ENCODE results near the gene EPN3.

Gene EPN3

GRCh38 chr17:50581316-50581715 is 48.8 kb downstream of the EPN3 start:
- H3K4me3 ChIP-seq (ENCODE audit: low read depth, low read length), result no peak overlapping the region
- DNase-seq (ENCODE audit: low read depth), result no peak

- no peak for DNase-seq (ENCODE audit: low read depth)
Measured at GRCh38 chr17:50582741-50583140, 50.2 kb downstream of the EPN3 start.

GRCh38 chr17:50583641-50584040 is 51.1 kb downstream of the EPN3 start:
- no peak for DNase-seq (ENCODE audit: low read depth)
- no peak overlapping the region for H3K4me3 ChIP-seq (ENCODE audit: low read depth, low read length)

More at GRCh38 chr17:50582741-50583140, 50.2 kb downstream of the EPN3 start:
- no peak overlapping the region for H3K4me3 ChIP-seq (ENCODE audit: low read depth, low read length)

GRCh38 chr17:50584116-50584515 is 51.6 kb downstream of the EPN3 start:
- DNase-seq (ENCODE audit: low read depth), result no peak
- H3K4me3 ChIP-seq (ENCODE audit: low read depth, low read length), result no peak overlapping the region

- DNase-seq (ENCODE audit: low read depth), result no peak
- H3K4me3 ChIP-seq (ENCODE audit: low read depth, low read length), result no peak overlapping the region
Measured at GRCh38 chr17:50584749-50585148, 52.2 kb downstream of the EPN3 start.

- H3K4me3 ChIP-seq (ENCODE audit: low read depth, low read length), result no peak overlapping the region
- no peak for DNase-seq (ENCODE audit: low read depth)
Measured at GRCh38 chr17:50585346-50585745, 52.8 kb downstream of the EPN3 start.

GRCh38 chr17:50585891-50586290 is 53.4 kb downstream of the EPN3 start:
- DNase-seq (ENCODE audit: low read depth), result no peak
- no peak overlapping the region for H3K4me3 ChIP-seq (ENCODE audit: low read depth, low read length)

- H3K4me3 ChIP-seq (ENCODE audit: low read depth, low read length), result no peak overlapping the region
- DNase-seq (ENCODE audit: low read depth), result no peak
Measured at GRCh38 chr17:50586421-50587247, 54.1 kb downstream of the EPN3 start.

- DNase-seq (ENCODE audit: low read depth), result no peak
- H3K4me3 ChIP-seq (ENCODE audit: low read depth, low read length), result no peak overlapping the region
Measured at GRCh38 chr17:50587571-50587970, 55.0 kb downstream of the EPN3 start.

- H3K4me3 ChIP-seq (ENCODE audit: low read depth, low read length), result no peak overlapping the region
- DNase-seq (ENCODE audit: low read depth), result no peak
Measured at GRCh38 chr17:50588391-50589049, 56.0 kb downstream of the EPN3 start.

GRCh38 chr17:50589095-50589705 is 56.7 kb downstream of the EPN3 start:
- H3K4me3 ChIP-seq (ENCODE audit: low read depth, low read length), result no peak overlapping the region
- DNase-seq (ENCODE audit: low read depth), result no peak

- no peak overlapping the region for H3K4me3 ChIP-seq (ENCODE audit: low read depth, low read length)
- no peak for DNase-seq (ENCODE audit: low read depth)
Measured at GRCh38 chr17:50590946-50591737, 58.6 kb downstream of the EPN3 start.

- H3K4me3 ChIP-seq (ENCODE audit: low read depth, low read length), result no peak overlapping the region
- no peak for DNase-seq (ENCODE audit: low read depth)
Measured at GRCh38 chr17:50593321-50593720, 60.8 kb downstream of the EPN3 start.
